ENCODE measurements around the gene HYOU1.
"Not testable (repeated sequence)": the region's sequence is repeated elsewhere in the genome, so short reads cannot be mapped to it uniquely, and the experiment has no call there.

HYOU1 gene

DNA sequence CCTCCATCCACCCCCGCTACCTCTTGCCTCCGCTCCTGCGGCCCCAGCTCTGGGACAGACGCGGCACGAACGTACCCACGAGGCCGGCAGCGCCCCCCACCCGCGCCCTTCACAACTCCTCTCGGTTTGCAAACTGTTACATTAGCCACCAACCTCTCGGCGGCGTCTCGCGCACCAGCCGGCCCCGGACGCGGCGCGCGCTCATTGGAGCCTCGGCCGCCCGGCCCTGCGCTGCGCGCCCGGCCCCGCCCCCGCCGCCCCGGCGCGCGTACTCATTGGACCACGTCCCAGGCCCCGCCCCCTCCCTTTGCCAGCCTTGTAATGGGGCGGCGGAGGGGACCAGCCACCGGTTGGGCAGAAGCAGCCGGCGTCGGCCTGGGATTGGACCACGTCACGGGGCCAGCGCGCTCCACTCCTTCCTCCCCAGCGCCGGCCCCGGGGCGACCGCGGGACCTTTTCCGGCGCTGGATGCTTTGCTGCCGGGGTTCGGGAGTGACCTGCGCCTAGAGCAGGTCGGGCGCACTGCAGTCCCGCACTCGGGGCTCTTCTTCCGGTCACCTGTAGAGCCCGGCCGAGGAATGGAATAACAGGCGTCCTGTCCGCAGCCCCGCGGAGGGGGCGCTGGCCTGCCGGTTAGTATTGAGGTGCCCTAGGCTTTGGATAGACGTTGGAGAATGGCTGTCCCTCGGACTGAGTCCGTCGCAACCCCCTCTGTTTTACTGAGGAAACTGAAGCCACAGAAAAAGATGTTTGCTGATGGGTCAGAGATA, at the start of gene HYOU1:
HYOU1 (minus strand) TSS at position 206 of the 770 bp plus-strand sequence. CDS start 1,045 bp downstream, outside the sequence.
- peak; percentile 91 to 98 for DNase-seq (ENCODE audit: low read depth in 2 of 2, low spot score in 1 of 2)

GRCh38 chr11:119103793-119104192, 46.8 kb upstream of the HYOU1 start:
- no peak for DNase-seq (ENCODE audit: low read depth in 2 of 2, low spot score in 1 of 2)

GRCh38 chr11:119103161-119103664, 46.2 kb upstream of the HYOU1 start:
- not testable (repeated sequence) for DNase-seq (ENCODE audit: low read depth in 2 of 2, low spot score in 1 of 2)

GRCh38 chr11:119101759-119102423, 44.9 kb upstream of the HYOU1 start, which contains the start of gene DPAGT1:
DPAGT1 (minus strand) TSS chr11:119101853; CDS start chr11:119101655, 198 bp downstream.
- DNase-seq (ENCODE audit: low read depth in 2 of 2, low spot score in 1 of 2) = peak; percentile 70 to 72

GRCh38 chr11:119100994-119101758, 44.2 kb upstream of the HYOU1 start:
- DNase-seq (ENCODE audit: low read depth in 2 of 2, low spot score in 1 of 2) = no peak

- no peak for DNase-seq (ENCODE audit: low read depth in 2 of 2, low spot score in 1 of 2)
Measured at GRCh38 chr11:119100246-119100970, 43.4 kb upstream of the HYOU1 start.

DNA sequence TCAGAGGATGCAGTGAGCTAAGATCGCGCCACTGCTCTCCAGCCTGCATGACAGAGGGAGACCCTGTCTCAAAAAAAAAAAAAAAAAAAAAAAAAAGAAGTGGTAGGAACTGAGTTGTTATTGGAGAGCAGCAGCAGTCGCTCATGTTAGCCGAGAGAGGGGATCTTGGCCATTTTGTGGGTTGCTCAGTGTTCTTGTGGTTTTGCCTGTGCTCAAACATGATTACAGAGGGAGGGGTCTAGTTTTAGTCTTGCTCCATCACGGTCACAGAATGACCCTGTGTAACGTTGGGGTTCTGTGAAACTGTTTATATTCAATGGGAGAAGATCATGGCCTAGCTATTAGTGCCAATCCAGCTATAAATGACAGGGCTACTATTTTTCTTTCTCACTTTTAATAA, 42.7 kb upstream of the HYOU1 start:
- no peak for DNase-seq (ENCODE audit: low read depth in 2 of 2, low spot score in 1 of 2)

GRCh38 chr11:119095066-119095880, 38.3 kb upstream of the HYOU1 start:
- peak; percentile 98 to 99 for DNase-seq (ENCODE audit: low read depth in 2 of 2, low spot score in 1 of 2)

- DNase-seq (ENCODE audit: low read depth in 2 of 2, low spot score in 1 of 2) = no peak
Measured at GRCh38 chr11:119094816-119095065, 37.7 kb upstream of the HYOU1 start.

DNA sequence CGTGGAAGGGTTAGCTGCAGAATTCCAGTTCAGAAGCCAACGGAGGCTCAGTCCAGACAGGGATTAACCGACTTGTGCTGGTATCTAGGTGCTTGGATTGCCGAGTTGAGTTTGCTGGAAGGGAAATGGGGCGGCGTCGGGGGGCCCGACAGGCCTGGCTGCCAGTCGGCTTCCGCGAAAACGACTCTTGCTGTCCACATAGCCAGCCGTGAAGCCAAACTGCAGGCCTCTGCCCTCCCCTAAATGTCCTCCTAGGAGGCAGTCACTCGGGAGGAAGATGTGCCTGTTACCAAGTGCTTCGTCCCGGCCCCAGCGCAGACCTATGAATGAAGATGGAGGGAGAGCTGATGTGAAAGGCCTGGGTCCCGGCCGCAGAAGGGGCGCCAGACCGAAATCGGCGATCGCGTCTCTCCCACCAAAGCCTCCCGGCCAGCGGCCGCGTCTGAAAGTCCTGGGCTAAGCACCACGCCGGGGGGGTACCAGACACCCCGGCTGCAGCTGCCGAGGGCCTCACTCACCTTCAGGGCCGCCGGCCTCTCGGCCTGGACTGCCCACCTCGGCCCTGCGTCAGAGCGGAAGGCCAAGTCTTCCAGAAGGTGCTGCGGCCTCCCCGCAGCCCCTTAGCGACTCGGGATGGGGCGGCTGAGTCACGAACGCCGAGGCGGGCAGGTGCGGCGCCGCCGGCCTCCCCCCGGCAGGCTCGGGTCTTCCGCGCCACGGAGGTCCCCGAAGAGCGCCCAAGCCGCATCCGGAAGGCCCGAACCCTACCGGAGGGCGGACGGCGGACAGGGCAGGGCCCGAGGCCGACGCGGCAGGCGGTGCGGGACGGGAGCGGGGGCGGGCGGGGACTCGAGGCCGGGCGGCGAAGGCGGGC, 37.2 kb upstream of the HYOU1 start:
- DNase-seq (ENCODE audit: low read depth in 2 of 2, low spot score in 1 of 2) = peak in 1 of 2 donors; percentile 34

- no peak for DNase-seq (ENCODE audit: low read depth in 2 of 2, low spot score in 1 of 2)
Measured at GRCh38 chr11:119092880-119093842, 36.2 kb upstream of the HYOU1 start.

GRCh38 chr11:119091966-119092879, 35.2 kb upstream of the HYOU1 start:
- no peak for DNase-seq (ENCODE audit: low read depth in 2 of 2, low spot score in 1 of 2)

DNA sequence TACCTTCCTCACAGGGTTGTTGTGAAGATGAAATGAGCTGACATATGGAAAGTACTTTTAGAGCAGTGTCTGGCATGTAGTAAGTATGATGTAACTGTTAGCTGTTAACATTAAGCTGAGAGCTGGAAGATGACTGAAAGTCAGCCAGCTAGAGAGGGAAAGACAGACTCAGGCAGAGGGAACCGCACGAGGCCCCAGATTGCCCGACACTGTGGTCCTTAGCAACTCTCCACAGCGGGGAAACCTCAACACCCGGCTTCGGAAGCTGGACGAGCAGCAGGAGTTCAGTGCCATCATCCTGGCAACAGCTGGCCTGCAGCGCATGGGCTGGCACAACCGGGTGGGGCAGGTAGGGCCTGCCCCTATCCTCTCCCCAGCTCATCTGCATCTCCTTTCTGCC, 34.2 kb upstream of the HYOU1 start:
- DNase-seq (ENCODE audit: low read depth in 2 of 2, low spot score in 1 of 2) = no peak

DNA sequence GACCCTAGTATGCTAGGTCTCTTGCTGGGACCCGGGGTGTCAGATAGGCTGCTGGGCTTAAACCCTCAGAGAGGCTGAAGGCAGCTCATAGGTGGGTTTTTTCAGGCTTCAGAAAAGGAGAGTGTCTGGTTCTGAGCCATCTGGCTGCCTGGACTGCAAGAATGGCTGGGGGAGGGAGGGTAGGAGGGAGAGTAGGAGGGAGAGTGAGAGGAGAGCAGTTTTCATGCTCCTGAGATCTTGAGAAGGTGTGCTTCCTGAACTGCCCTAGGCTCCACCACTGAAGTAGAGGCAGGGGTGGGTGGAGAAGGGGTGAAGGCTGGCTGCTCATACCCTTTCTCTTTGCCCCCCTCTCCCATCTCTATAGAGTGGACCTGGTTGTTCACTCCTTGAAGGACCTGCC, 32.3 kb upstream of the HYOU1 start:
- no peak for DNase-seq (ENCODE audit: low read depth in 2 of 2, low spot score in 1 of 2)

GRCh38 chr11:119088406-119088805, 31.4 kb upstream of the HYOU1 start:
- DNase-seq (ENCODE audit: low read depth in 2 of 2, low spot score in 1 of 2) = no peak

GRCh38 chr11:119087747-119088241, 30.8 kb upstream of the HYOU1 start:
- no peak for DNase-seq (ENCODE audit: low read depth in 2 of 2, low spot score in 1 of 2)

DNA sequence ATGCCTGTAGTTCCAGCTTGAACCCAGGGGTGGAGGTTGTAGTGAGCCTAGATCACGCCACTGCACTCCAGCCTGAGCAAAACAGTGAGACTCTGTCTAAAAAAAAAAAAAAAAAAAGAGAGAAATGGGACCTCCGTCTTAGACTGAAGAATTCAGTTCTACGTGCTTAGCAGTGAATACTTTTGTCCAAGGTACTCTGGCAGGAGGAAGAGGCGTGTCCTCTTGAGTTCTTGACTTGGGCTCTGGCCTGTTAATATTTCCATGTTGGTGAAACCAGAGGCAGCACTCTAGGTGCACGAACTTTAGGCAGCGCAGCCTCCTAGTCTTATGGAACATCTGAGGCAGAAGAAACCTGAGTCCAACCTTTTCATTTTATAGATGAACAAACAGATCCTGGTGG, 30.1 kb upstream of the HYOU1 start:
- DNase-seq (ENCODE audit: low read depth in 2 of 2, low spot score in 1 of 2) = no peak

Measured in stimulated activated CD8-positive, alpha-beta memory T cell treated with anti-CD3 and anti-CD28 coated beads, Interleukin-4, amount 100 ng/mL, for 4 hours (primary cell).